Right lobe of liver (tissue), 4 donors: Measurements from ENCODE around the gene CALD1.

Source experiments
- CTCF ChIP-seq, 4 donors: fragments of 200-600 bp in 3 of 4; fragments of 450-650 bp in 1 of 4; IDR thresholded peaks; one replicate each; pipeline versions ENCODE4 v1.5.1 to v1.8.0; 2016 to 2022; ENCODE audit warnings: antibody characterized with exemption in 4 of 4, mild to moderate bottlenecking in 2 of 4
- POLR2A ChIP-seq: fragments of 450-650 bp; IDR thresholded peaks from one replicate; pipeline ENCODE4 v1.6.1; 2017; ENCODE audit warnings: antibody characterized with exemption, mild to moderate bottlenecking
- donor health status: DM: no; HTN: no; CAD: no.
- donor health status: DM: no; HTN: no; CAD: no.
- donor health status: DM: no; HTN: yes; CAD: no.

- TF ChIP-seq CTCF (IDR thresholded peaks at IDR 0.05) (no peak), POLR2A (no peak)
Observed at GRCh38 chr7:134789967-134790685, 10.7 kb downstream of the CALD1 start.
